GM19025 (cell line): ENCODE data around the gene BTBD16.

ENCODE experiments used
- ATAC-seq: cut with Tn5 transposase; IDR thresholded peaks from one replicate; pipeline ENCODE4 v1.9.1; 2021; ENCODE audit warnings: mild to moderate bottlenecking, low read depth, moderate library complexity; ENCODE audit not compliant: unreplicated experiment

BTBD16 gene

GRCh38 chr10:122362621-122363020 lies 91.5 kb downstream of the BTBD16 start:
- no peak for ATAC-seq

- ATAC-seq, result no peak
Observed at GRCh38 chr10:122363311-122363710, 92.2 kb downstream of the BTBD16 start.

DNA sequence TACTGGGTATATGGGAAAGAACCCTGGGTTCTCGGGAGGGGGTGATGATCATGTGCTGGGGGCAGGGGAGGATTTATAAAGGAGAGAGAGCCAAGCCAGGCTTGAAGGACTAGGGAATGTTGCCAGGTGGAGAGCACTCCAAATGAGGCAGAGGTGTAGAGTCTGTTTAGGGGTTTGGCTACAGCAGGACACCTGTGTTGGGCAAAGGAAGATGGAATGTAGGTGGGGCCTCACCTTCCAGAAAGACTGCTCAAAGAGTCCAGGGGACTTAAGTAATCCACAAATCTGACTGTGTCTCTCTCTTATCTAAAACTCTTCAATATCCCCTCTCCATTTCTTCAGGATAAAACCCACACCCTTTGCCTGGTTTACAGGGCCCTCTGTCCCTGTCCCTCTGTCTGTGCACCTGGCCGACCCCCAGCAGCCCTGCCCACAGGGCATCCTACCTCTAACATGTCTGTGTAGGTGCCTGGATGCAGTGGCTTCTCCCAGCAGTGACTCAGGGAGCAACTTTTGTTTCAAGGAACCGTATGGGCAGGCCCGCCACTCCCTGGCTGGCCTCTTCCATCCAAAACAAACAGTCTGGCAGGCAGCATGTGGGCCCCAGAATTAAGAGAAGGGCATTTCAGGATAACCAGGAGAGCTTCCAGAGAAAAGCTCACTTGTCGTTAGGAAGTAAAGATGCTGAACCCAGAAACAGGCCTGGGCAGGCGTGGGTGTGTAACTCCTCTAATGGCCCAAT lies 92.8 kb downstream of the BTBD16 start:
- no peak for ATAC-seq

- ATAC-seq, result no peak
Observed at GRCh38 chr10:122368502-122369254, 97.6 kb downstream of the BTBD16 start.

GRCh38 chr10:122373108-122373507 lies 102.0 kb downstream of the BTBD16 start:
- ATAC-seq, result no peak

GRCh38 chr10:122373721-122374120 lies 102.6 kb downstream of the BTBD16 start:
- ATAC-seq, result no peak

GRCh38 chr10:122374237-122374858 lies 103.3 kb downstream of the BTBD16 start, which contains the start of gene PLEKHA1:
Gene PLEKHA1, plus strand, starts transcription at chr10:122374708. Its CDS starts 18,493 bp downstream, at chr10:122393201.
- ATAC-seq, result peak; percentile 93

DNA sequence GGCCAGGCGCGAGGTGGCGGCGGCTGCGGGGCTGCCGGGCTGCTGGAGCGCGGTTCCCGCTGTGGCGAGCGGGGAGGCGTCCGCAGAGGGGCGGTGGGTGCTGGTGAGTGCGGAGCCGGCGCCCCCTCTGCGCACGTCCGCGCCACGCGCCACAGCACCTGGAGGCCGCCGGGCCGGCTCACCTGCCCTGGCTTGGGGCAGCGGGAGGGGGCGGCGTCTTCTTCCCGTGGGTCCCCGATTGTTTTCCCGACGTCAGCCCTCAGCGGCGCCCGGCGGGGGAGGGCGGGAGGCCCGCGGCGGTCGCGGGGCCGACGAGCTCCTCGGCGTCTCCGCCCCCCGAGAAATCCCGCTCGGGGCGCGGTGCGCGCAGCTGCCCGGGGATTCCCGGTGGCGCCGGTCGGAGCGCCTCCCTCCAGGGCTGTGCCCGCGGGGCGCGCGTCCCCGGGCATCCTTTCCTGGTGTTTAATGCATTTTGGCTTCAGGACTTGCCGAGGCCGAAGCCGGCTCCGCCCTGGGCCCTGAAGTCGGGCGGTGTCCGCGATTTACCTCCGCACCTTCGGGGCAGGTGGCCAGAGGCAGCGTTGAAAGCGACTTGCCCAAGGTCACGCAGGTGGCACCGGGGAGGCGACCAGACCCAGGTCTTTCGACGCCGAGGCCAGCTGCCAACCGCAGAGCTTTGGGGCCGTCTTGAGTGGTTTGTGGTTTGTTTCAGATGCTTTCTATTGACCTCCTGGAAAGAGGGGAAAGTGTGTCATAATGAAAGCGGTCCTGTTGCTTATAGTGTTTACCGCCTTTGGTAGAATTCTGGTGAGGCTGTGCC lies 104.0 kb downstream of the BTBD16 start:
- ATAC-seq, result peak; percentile 39

DNA sequence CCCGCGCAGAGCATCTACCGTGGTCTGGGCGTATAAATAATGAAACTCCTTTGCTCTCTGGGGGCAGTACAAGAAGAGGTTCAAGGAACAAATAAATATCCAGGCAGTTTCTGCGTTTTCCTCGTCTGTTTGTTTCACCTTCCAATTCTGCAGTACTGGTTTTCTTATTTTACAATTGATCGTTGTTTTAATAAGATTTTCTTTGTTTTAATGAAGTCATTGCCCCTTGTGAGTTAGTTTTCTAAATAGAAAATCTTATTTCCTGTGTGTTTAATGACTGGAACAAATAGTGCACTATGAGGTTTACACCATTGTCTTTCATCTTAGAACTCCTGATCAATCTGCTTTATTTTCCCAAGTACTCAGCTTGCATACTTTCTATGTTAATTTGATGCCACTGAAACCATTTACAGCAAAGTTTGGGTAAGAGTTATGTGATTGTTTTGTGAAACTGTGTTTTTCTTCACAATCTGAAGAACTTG lies 104.6 kb downstream of the BTBD16 start:
- ATAC-seq, result no peak

GRCh38 chr10:122376364-122376961 lies 105.4 kb downstream of the BTBD16 start:
- no peak for ATAC-seq

- ATAC-seq, result no peak
Observed at GRCh38 chr10:122379041-122379440, 107.9 kb downstream of the BTBD16 start.

- no peak for ATAC-seq
Observed at GRCh38 chr10:122379537-122379936, 108.4 kb downstream of the BTBD16 start.

GRCh38 chr10:122380703-122381102 lies 109.6 kb downstream of the BTBD16 start:
- ATAC-seq, result no peak

DNA sequence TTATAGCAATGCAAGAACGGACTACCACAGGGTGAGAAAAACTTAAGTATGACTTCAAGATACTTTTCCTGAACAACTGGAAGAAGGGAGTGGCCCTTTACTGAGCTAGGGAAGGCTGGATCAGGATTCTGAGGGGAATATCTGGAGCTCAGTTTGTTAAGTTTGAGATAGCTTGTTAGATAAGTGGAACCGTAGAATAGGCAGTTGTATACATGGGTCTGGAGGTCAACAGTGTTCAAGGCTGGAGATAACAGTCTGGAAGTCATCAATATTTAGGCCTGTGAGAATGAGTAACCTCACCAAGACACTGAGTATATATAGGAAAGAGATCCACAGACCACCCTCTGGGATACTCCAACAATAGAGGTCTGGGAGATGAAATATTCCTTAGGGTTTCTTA lies 110.6 kb downstream of the BTBD16 start:
- ATAC-seq, result no peak

DNA sequence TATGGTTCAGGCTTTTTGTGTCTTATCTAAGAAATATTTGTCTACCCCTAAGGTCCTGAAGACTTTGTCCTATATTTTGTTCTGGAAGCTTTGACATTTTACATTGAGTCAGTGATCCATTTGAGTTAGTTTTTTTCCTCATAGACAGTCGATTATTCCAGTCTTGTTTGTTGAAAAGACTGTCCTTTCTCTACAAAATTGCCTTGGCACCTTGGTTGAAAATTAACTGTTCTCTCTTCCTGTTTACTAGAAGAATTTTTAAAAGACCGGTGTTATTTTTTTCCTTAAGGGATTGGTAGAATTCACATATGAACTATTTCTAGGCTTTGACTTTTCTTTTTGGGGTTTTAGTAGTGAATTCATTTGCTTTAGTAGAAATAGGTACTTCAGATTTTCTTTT lies 115.4 kb downstream of the BTBD16 start:
- ATAC-seq, result no peak

- ATAC-seq, result no peak
Observed at GRCh38 chr10:122387572-122387971, 116.5 kb downstream of the BTBD16 start.
